GM18951 (cell line): Measurements from ENCODE around the gene TMEM131.

Source experiments
- POLR2A ChIP-seq: IDR thresholded peaks from 4 replicates; pipeline ENCODE4 v1.6.1; 2011; ENCODE audit warnings: mild to moderate bottlenecking; ENCODE audit not compliant: insufficient read length, insufficient read depth; ENCODE audit errors: extremely low read depth
- in situ Hi-C: fragments of 300-500 bp; cut with MboI; formaldehyde crosslinking; loops from one replicate; pipeline ENCODE4 v1.12.0; 2022; ENCODE audit warnings: low sequenced_read_pairs, mixed read lengths, inconsistent platforms; ENCODE audit not compliant: unreplicated experiment

Gene TMEM131

GRCh38 chr2:97723156-97724072, 272.3 kb downstream of the TMEM131 start:
- no peak for TF ChIP-seq POLR2A
- in situ Hi-C loops: no loop called here

GRCh38 chr2:97722227-97722626, 273.5 kb downstream of the TMEM131 start:
- in situ Hi-C loops: no loop called here
- TF ChIP-seq POLR2A: no peak

- TF ChIP-seq POLR2A: no peak
- in situ Hi-C loops: no loop called here
These were observed 275.0 kb downstream of the TMEM131 start for GRCh38 chr2:97720746-97721145.

GRCh38 chr2:97719362-97720155, 276.2 kb downstream of the TMEM131 start:
- in situ Hi-C loops: no loop called here
- no peak for TF ChIP-seq POLR2A

- in situ Hi-C loops: no loop called here
- TF ChIP-seq POLR2A: no peak
These were observed 276.8 kb downstream of the TMEM131 start for GRCh38 chr2:97718942-97719341.

DNA sequence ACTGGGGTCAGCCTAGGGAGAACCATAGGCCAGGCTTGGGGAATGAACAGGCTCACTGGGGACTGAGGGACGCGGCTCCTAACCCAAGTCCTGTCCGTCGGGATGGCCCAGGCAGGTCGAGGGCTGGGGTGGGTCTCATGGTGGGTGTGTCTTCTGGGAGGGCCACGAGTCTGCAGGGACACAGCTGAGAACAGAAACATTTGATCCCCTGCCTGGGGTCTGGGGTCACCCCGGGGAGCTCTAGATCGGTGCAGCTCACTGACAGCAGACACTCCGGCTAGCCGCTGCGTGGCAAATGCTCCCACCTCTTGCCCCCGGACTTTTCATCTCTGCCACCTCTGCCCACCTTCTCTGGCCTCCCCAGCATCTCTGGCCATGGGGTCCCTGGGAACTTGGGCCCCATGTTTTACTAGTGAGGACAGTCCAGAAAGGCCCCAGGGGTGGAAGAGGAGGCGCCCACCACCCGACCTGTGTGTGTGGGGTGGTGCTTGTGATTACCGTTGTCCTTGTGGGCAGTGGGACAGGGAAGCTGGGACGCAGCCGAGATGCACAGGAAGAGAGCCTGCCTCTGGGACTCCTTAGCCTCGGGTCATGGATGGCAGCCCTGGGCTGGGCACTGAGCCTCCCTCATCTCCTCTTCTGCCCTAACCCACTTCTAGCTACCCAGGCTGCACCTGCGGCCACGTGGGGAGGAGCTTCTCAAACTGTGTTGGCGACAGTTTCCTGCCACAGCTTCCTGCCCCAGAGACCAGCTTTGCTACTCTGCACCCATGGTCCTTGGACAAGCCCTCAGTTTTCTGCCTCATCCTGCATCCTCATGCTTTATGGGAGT, 277.5 kb downstream of the TMEM131 start:
- no peak for TF ChIP-seq POLR2A
- in situ Hi-C loops: no loop called here

GRCh38 chr2:97717613-97717995, 278.1 kb downstream of the TMEM131 start:
- in situ Hi-C loops: no loop called here

DNA sequence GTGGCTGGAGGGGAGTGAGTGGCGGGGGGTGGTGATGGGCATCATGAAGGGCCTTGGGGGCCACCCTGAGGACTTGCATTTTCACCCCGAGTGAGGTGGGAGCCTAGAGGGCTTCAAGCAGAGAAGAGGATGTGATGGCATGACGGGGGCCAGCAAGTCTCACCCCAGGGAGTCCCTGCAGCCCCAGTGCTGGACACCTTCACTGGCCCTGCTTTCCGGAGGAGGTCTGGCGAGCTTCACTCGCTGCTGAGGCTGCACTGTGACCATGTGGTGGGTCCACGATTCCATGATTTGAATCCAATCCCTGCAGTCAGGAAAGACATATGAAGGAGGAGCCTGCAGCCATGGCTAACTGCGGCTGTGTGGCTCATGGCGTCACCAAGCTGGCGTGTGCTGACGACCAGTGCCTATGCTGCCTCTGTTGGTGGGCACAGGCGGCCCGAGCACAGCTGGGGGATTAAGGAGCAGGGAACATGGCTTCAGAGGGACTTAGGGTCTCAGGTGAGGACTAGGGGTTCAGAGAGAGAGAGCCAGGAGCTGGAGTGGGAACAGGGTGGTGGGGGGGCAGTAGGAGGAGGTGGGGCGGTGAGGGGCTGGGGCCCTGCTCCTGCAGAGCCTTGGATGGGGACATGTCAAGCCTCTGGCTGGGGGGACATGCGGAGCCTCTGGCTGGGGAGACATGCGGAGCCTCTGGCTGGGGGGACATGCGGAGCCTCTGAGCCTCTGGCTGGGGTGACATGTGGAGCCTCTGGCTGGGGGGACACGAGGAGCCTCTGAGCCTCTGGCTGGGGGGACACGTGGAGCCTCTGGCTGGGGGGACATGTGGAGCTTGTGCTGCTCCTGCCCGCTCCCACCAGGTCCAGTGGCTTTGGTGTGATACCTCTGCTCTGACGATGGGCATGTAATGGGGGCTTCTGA, 278.8 kb downstream of the TMEM131 start:
- in situ Hi-C loops: no loop called here
- TF ChIP-seq POLR2A: no peak

More at GRCh38 chr2:97717613-97717995, 278.1 kb downstream of the TMEM131 start:
- TF ChIP-seq POLR2A: no peak

GRCh38 chr2:97715951-97716694, 279.6 kb downstream of the TMEM131 start:
- in situ Hi-C loops: no loop called here
- no peak for TF ChIP-seq POLR2A

DNA sequence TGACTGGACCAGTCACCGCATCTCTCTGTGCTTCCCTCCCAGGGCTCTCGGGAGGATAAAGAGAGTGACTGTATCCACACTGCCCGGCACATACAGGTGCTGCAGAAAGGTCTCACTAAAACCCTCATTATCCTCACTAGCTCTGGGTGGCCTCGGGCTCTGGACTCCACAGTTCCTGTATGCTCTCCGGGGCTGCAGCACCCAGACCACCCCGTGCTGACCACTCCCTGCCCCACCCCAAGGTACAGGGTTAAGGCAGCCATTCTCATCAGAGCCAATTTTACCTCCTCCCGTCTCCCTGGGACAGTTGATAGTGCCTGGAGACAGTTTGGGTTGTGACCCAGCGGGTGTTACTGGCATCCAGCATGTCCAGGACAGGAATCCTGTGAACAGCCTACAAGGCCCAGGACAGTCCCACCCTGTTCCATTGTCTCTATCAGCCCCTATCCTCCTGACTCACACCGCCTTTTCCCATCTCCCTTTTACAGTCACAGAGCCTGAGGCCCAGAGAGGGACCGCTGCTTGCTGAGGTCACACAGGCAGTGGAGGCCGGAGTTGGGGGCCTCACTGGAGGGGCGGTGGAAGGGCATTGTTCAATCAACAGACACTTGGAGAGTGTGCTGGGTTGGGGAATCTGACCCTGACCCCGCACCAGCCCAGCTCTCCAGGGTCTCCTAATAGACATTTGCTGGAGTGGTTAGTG, 280.6 kb downstream of the TMEM131 start:
- in situ Hi-C loops: no loop called here
- no peak for TF ChIP-seq POLR2A
